ENCODE measurements around the gene CYP2S1.

The CYP2S1 gene

GRCh38 chr19:41194157-41194552 lies 1.1 kb downstream of the CYP2S1 start:
- no peak for DNase-seq (ENCODE audit: low read depth in 4 of 4, low spot score in 1 of 4)

- no peak for DNase-seq (ENCODE audit: low read depth in 4 of 4, low spot score in 1 of 4)
Measured at GRCh38 chr19:41195675-41196497, 2.9 kb downstream of the CYP2S1 start.

- DNase-seq (ENCODE audit: low read depth in 4 of 4, low spot score in 1 of 4): no peak
Measured at GRCh38 chr19:41198559-41198958, 5.5 kb downstream of the CYP2S1 start.

- DNase-seq (ENCODE audit: low read depth in 4 of 4, low spot score in 1 of 4): no peak
Measured at GRCh38 chr19:41203371-41203770, 10.4 kb downstream of the CYP2S1 start.

GRCh38 chr19:41204338-41204737 lies 11.3 kb downstream of the CYP2S1 start:
- peak; percentile 60 to 74 (median 66) for DNase-seq (ENCODE audit: low read depth in 4 of 4, low spot score in 1 of 4)

GRCh38 chr19:41205995-41206394 lies 13.0 kb downstream of the CYP2S1 start:
- DNase-seq (ENCODE audit: low read depth in 4 of 4, low spot score in 1 of 4): no peak

GRCh38 chr19:41206456-41206855 lies 13.4 kb downstream of the CYP2S1 start:
- DNase-seq (ENCODE audit: low read depth in 4 of 4, low spot score in 1 of 4): no peak

- DNase-seq (ENCODE audit: low read depth in 4 of 4, low spot score in 1 of 4): no peak
Measured at GRCh38 chr19:41206926-41207750, 14.1 kb downstream of the CYP2S1 start.

GRCh38 chr19:41214161-41214560 lies 21.1 kb downstream of the CYP2S1 start:
- no peak for DNase-seq (ENCODE audit: low read depth in 4 of 4, low spot score in 1 of 4)

- no peak for DNase-seq (ENCODE audit: low read depth in 4 of 4, low spot score in 1 of 4)
Measured at GRCh38 chr19:41217741-41218140, 24.7 kb downstream of the CYP2S1 start.

- no peak for DNase-seq (ENCODE audit: low read depth in 4 of 4, low spot score in 1 of 4)
Measured at GRCh38 chr19:41218249-41218614, 25.2 kb downstream of the CYP2S1 start.

- no peak for DNase-seq (ENCODE audit: low read depth in 4 of 4, low spot score in 1 of 4)
Measured at GRCh38 chr19:41218615-41219507, 25.8 kb downstream of the CYP2S1 start, which contains the start of gene AXL. AXL (plus strand) TSS chr19:41219223; CDS start chr19:41219393, 170 bp downstream.

- DNase-seq (ENCODE audit: low read depth in 4 of 4, low spot score in 1 of 4): no peak
Measured at GRCh38 chr19:41219924-41220567, 27.0 kb downstream of the CYP2S1 start.

GRCh38 chr19:41220811-41221210 lies 27.8 kb downstream of the CYP2S1 start:
- DNase-seq (ENCODE audit: low read depth in 4 of 4, low spot score in 1 of 4): no peak

GRCh38 chr19:41221514-41222205 lies 28.6 kb downstream of the CYP2S1 start:
- no peak for DNase-seq (ENCODE audit: low read depth in 4 of 4, low spot score in 1 of 4)

GRCh38 chr19:41222240-41222639 lies 29.2 kb downstream of the CYP2S1 start:
- no peak for DNase-seq (ENCODE audit: low read depth in 4 of 4, low spot score in 1 of 4)

GRCh38 chr19:41223431-41224234 lies 30.6 kb downstream of the CYP2S1 start:
- DNase-seq (ENCODE audit: low read depth in 4 of 4, low spot score in 1 of 4): no peak

- no peak for DNase-seq (ENCODE audit: low read depth in 4 of 4, low spot score in 1 of 4)
Measured at GRCh38 chr19:41224632-41225031, 31.6 kb downstream of the CYP2S1 start.

Data from stimulated activated CD4-positive, alpha-beta T cell treated with anti-CD3 and anti-CD28 coated beads, Interleukin-1b, Interleukin-23, amount 100 ng/mL, for 24 hours (primary cell).